IMR-90 (cell line): ENCODE measurements around the gene MEF2D. TPM values are rescaled to one million over a fixed set of nuclear protein-coding genes. Genes with fewer than 3 reads are reported as not detected.

Experiments used
- ATAC-seq: fragments of 200-7000 bp; cut with Tn5 transposase; 2 replicates; pipeline ENCODE4 v1.9.1; 2020; ENCODE audit warnings: low read depth, mild to moderate bottlenecking, moderate library complexity
- BruUV-seq: library from RNA; stranded (reverse); fragments of 400-500 nt; replicated peaks from 2 replicates; lab custom pipeline; 2021; lab: Mats Ljungman, UMichigan
- CTCF ChIA-PET: fragments of 300-600 bp; formaldehyde crosslinking; extraction: SDS; loops from one replicate; lab custom pipeline; 2021; ENCODE audit warnings: antibody characterized with exemption; lab: Yijun Ruan, JAX
- POLR2A ChIA-PET: fragments of 300-600 bp; sonication (Branson Sonifier 250); formaldehyde crosslinking; loops from one replicate; lab custom pipeline; 2022; ENCODE audit warnings: antibody characterized with exemption; ENCODE audit not compliant: unreplicated experiment; lab: Charles Lee
- DNase-seq: peaks from one replicate; pipeline ENCODE4 v3.0.0; 2013
- H2AFZ ChIP-seq: replicated peaks from 2 replicates; pipeline ENCODE3; 2013; ENCODE audit warnings: low read length, mild to moderate bottlenecking; ENCODE audit not compliant: poor library complexity
- H2AK5ac ChIP-seq: 2 replicates; pipeline ENCODE4 v1.6.1; 2013; ENCODE audit warnings: low read depth, low read length, inconsistent platforms
- H2AK9ac ChIP-seq: replicated peaks from 2 replicates; pipeline ENCODE3; 2013; ENCODE audit warnings: mild to moderate bottlenecking, low read depth, low read length, moderate library complexity; ENCODE audit not compliant: poor library complexity
- H2BK120ac ChIP-seq: 2 replicates; pipeline ENCODE4 v1.6.1; 2013; ENCODE audit warnings: low read depth, low read length, inconsistent platforms
- H2BK15ac ChIP-seq: 3 replicates; pipeline ENCODE4 v1.6.1; 2013; ENCODE audit warnings: low read depth, low read length, inconsistent platforms
- H2BK20ac ChIP-seq: 2 replicates; pipeline ENCODE4 v1.6.1; 2013; ENCODE audit warnings: low read depth, mild to moderate bottlenecking, inconsistent platforms, low read length, moderate library complexity
- H2BK5ac ChIP-seq: 2 replicates; pipeline ENCODE4 v1.6.1; 2013; ENCODE audit warnings: mild to moderate bottlenecking, low read depth, low read length, inconsistent platforms; ENCODE audit not compliant: poor library complexity, severe bottlenecking
- H3K14ac ChIP-seq: replicated peaks from 2 replicates; pipeline ENCODE4 v1.6.1; 2013; ENCODE audit warnings: low read depth, low read length, inconsistent platforms
- H3K18ac ChIP-seq: 2 replicates; pipeline ENCODE4 v1.6.1; 2013; ENCODE audit warnings: low read depth, low read length, control low read depth
- H3K23ac ChIP-seq: 2 replicates; pipeline ENCODE4 v1.6.1; 2013; ENCODE audit warnings: low read depth, low read length, inconsistent platforms
- H3K27ac ChIP-seq: 2 replicates; pipeline ENCODE4 v1.5.1; 2013; ENCODE audit warnings: mild to moderate bottlenecking, control low read depth, low read length; ENCODE audit not compliant: insufficient read depth
- H3K27me3 ChIP-seq: 2 replicates; pipeline ENCODE4 v1.6.1; 2013; ENCODE audit warnings: low read length; ENCODE audit not compliant: control insufficient read depth, insufficient read depth
- H3K36me3 ChIP-seq: 2 replicates; pipeline ENCODE4 v1.6.1; 2013; ENCODE audit warnings: low read length, mixed read lengths; ENCODE audit not compliant: control insufficient read depth, insufficient read depth
- H3K4ac ChIP-seq: 2 replicates; pipeline ENCODE4 v1.6.1; 2013; ENCODE audit warnings: low read depth, low read length, inconsistent platforms
- H3K4me1 ChIP-seq: 2 replicates; pipeline ENCODE4 v1.6.1; 2013; ENCODE audit warnings: low read length, mixed read lengths; ENCODE audit not compliant: control insufficient read depth, insufficient read depth
- H3K4me2 ChIP-seq: 2 replicates; pipeline ENCODE4 v1.6.1; 2013; ENCODE audit warnings: low read depth, mild to moderate bottlenecking, control low read depth, low read length, moderate library complexity
- H3K4me3 ChIP-seq: 2 replicates; pipeline ENCODE4 v1.5.1; 2013; ENCODE audit warnings: low read depth, mild to moderate bottlenecking, control low read depth, low read length, moderate library complexity; ENCODE audit not compliant: insufficient read depth
- H3K56ac ChIP-seq: 2 replicates; pipeline ENCODE4 v1.6.1; 2013; ENCODE audit warnings: low read length, inconsistent platforms; ENCODE audit not compliant: insufficient read depth; ENCODE audit errors: extremely low read depth
- H3K79me1 ChIP-seq, 2 experiments: 2 replicates each; pipeline ENCODE4 v1.6.1; 2013; ENCODE audit warnings: low read length in 2 of 2, inconsistent platforms in 1 of 2, low read depth in 1 of 2
- H3K9ac ChIP-seq: 2 replicates; pipeline ENCODE4 v1.6.1; 2013; ENCODE audit warnings: low read depth, low read length, control low read depth
- H3K9me1 ChIP-seq: 2 replicates; pipeline ENCODE4 v1.6.1; 2013; ENCODE audit warnings: low read length, inconsistent platforms; ENCODE audit not compliant: insufficient read depth
- H3K9me3 ChIP-seq: 2 replicates; pipeline ENCODE4 v1.6.1; 2013; ENCODE audit warnings: low read length; ENCODE audit not compliant: control insufficient read depth, insufficient read depth
- H4K20me1 ChIP-seq: 2 replicates; pipeline ENCODE4 v1.6.1; 2013; ENCODE audit warnings: low read length, inconsistent platforms; ENCODE audit not compliant: insufficient read depth
- H4K5ac ChIP-seq: 2 replicates; pipeline ENCODE4 v1.6.1; 2013; ENCODE audit warnings: mild to moderate bottlenecking, low read depth, low read length, control low read depth
- H4K8ac ChIP-seq, 2 experiments: 2 replicates each; pipeline ENCODE4 v1.6.1; 2013; ENCODE audit warnings: low read depth in 2 of 2, low read length in 2 of 2, control low read depth in 1 of 2, inconsistent platforms in 1 of 2
- H4K91ac ChIP-seq: 2 replicates; pipeline ENCODE4 v1.6.1; 2013; ENCODE audit warnings: low read depth, low read length, inconsistent platforms; ENCODE audit not compliant: insufficient read depth
- BHLHE40 ChIP-seq: fragments of 150-350 bp; IDR thresholded peaks from 2 replicates; pipeline ENCODE4 v1.6.1; 2016; ENCODE audit warnings: mild to moderate bottlenecking, low read depth, low read length
- CHD1 ChIP-seq: IDR thresholded peaks from 2 replicates; pipeline ENCODE4 v1.6.1; 2012; ENCODE audit warnings: low read depth, low read length, improper control_type of control experiment
- FOS ChIP-seq: fragments of 150-350 bp; IDR thresholded peaks from 2 replicates; pipeline ENCODE4 v1.6.1; 2016; ENCODE audit warnings: low read depth, low read length
- MAFK ChIP-seq: IDR thresholded peaks from 2 replicates; pipeline ENCODE4 v1.6.1; 2012; ENCODE audit warnings: low read depth, low read length, improper control_type of control experiment
- MAZ ChIP-seq: IDR thresholded peaks from 2 replicates; pipeline ENCODE4 v1.6.1; 2012; ENCODE audit warnings: low read depth, mild to moderate bottlenecking, low read length, improper control_type of control experiment, moderate library complexity, borderline replicate concordance
- MXI1 ChIP-seq: IDR thresholded peaks from 2 replicates; pipeline ENCODE4 v1.6.1; 2012; ENCODE audit warnings: low read depth, mild to moderate bottlenecking, low read length, moderate library complexity, borderline replicate concordance
- NFE2L2 ChIP-seq: fragments of 150-350 bp; IDR thresholded peaks from 2 replicates; pipeline ENCODE4 v1.6.1; 2016; ENCODE audit warnings: low read depth, mild to moderate bottlenecking, low read length
- POLR2A ChIP-seq: IDR thresholded peaks from 2 replicates; pipeline ENCODE4 v1.6.1; 2012; ENCODE audit warnings: mild to moderate bottlenecking, low read depth, low read length
- RCOR1 ChIP-seq: IDR thresholded peaks from 2 replicates; pipeline ENCODE4 v1.6.1; 2012; ENCODE audit warnings: mild to moderate bottlenecking, low read length, improper control_type of control experiment; ENCODE audit not compliant: insufficient replicate concordance
- RFX5 ChIP-seq: IDR thresholded peaks from 2 replicates; pipeline ENCODE4 v1.8.0; 2012; ENCODE audit warnings: low read depth, mild to moderate bottlenecking, low read length, moderate library complexity
- SMC3 ChIP-seq: fragments of 150-350 bp; IDR thresholded peaks from 2 replicates; pipeline ENCODE4 v1.6.1; 2016; ENCODE audit warnings: low read depth, mild to moderate bottlenecking, antibody characterized with exemption, low read length, moderate library complexity
- WGBS, 2 experiments: methylation state at CpG; one replicate each; pipeline versions ENCODE4 v1.1.5 to v1.1.7; 2013; ENCODE audit warnings: missing lambda C conversion rate in 2 of 2; ENCODE audit not compliant: insufficient read length in 1 of 2; ENCODE audit errors: extremely low coverage in 2 of 2; 5-methylcytosine and 5-hydroxymethylcytosine counted together
- dilution Hi-C: fragments of 300-500 bp; cut with HindIII; formaldehyde crosslinking; loops from one replicate; pipeline ENCODE4 v1.14.3; 2018; ENCODE audit warnings: low sequenced_read_pairs; ENCODE audit not compliant: unreplicated experiment
- in situ Hi-C: fragments of 300-500 bp; cut with MboI; formaldehyde crosslinking; loops from 3 replicates; pipeline ENCODE4 v1.14.3; 2019; ENCODE audit warnings: low sequenced_read_pairs, inconsistent platforms, mixed read lengths
- intact Hi-C: fragments of 100-400 bp; cut with micrococcal nuclease; formaldehyde crosslinking; loops from 2 replicates; pipeline ENCODE4 v1.10.0; 2022
- polyA plus RNA-seq, 3 experiments: library from polyadenylated mRNA; depleted of rRNA; stranded (reverse); fragments of >200 nt; gene quantifications; 2 replicates each; pipeline ENCODE4 v1.2.3, GENCODE V29; 2012; ENCODE audit warnings: low replicate concordance in 1 of 3
- total RNA-seq: library from RNA; depleted of rRNA; stranded (reverse); fragments of >200 nt; gene quantifications from 2 replicates; pipeline ENCODE4 v1.2.3, GENCODE V29; 2012
- TF ChIP-seq, protein P1 (sequence below): fragments of 150-350 bp; IDR thresholded peaks from 2 replicates; pipeline ENCODE4 v1.6.1; 2016; ENCODE audit warnings: low read depth, mild to moderate bottlenecking, low read length, moderate library complexity, borderline replicate concordance
- TF ChIP-seq, protein P2 (sequence below): conservative IDR thresholded peaks from 2 replicates; pipeline ENCODE4 v1.5.1; 2012; ENCODE audit warnings: mild to moderate bottlenecking, low read depth, low read length, improper control_type of control experiment

Gene MEF2D
- total and polyA plus RNA-seq, 2 of the 4 experiments (the other 2 are of a cell fraction), result 2.9 to 20.0 TPM

DNA sequence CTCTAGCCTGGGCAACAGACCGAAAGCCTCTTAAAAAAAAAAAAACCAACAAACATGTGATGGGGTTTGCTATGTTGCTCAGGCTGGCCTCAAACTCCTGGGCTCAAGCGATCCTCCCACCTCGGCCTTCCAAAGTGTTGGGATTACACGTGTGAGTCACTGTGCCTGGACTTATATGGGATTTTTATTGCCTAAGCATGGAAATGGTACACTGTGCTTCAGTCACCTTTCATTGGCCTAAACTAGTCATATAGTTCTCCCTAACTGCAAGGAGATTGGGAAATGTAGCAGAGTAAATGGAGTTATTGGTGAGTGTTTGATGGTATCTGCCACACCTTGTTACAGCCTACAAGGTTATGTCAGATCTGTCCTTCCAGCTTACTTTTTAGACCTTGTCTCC is 17.2 kb upstream of the MEF2D start:
- H3K23ac ChIP-seq, result no peak overlapping the region
- H3K18ac ChIP-seq, result no peak overlapping the region
- H3K4ac ChIP-seq, result no peak overlapping the region
- POLR2A ChIA-PET, result interaction anchor here (0.7 kb wide), 1 partner anchor 10 kb away, joined by 3 read pairs; no protein-coding TSS in a partner anchor
- CTCF ChIA-PET, result interaction anchor here (0.6 kb wide), 1 partner anchor 284 kb away, joined by 5 read pairs; no protein-coding TSS in a partner anchor
- H3K4me1 ChIP-seq, result no peaks in the 10 kb centered on the region
- H2BK20ac ChIP-seq, result no peak overlapping the region
- no peak overlapping the region for H3K4me2 ChIP-seq
- in situ Hi-C loops (no loop called here), dilution Hi-C loops (no loop called here), intact Hi-C loops (no loop called here)
- no peak overlapping the region for H2AFZ ChIP-seq
- H3K14ac ChIP-seq, result no peak overlapping the region
- H4K5ac ChIP-seq, result no peak overlapping the region
- no peak overlapping the region for H2AK5ac ChIP-seq
- no peak overlapping the region for H2BK120ac ChIP-seq
- no peak overlapping the region for H2BK15ac ChIP-seq
- H3K9ac ChIP-seq, result no peak overlapping the region
- no peaks in the 10 kb centered on the region for H3K36me3 ChIP-seq
- H3K56ac ChIP-seq, result no peak overlapping the region
- no peak overlapping the region for H2BK5ac ChIP-seq
- no peaks in the 10 kb centered on the region for H3K27me3 ChIP-seq
- no peaks in the 10 kb centered on the region for H3K9me3 ChIP-seq
- no peak overlapping the region for H2AK9ac ChIP-seq
- no peak for DNase-seq
- no CpG with 5 or more reads among the region's 4 CpGs for WGBS, 2 experiments
- TF ChIP-seq SMC3 (no peak), MAFK (no peak), MXI1 (no peak), NFE2L2 (no peak), POLR2A (no peak), BHLHE40 (no peak), MAZ (no peak), RCOR1 (no peak), CHD1 (no peak), FOS (no peak), RFX5 (no peak)
- TF ChIP-seq, protein P1, sequence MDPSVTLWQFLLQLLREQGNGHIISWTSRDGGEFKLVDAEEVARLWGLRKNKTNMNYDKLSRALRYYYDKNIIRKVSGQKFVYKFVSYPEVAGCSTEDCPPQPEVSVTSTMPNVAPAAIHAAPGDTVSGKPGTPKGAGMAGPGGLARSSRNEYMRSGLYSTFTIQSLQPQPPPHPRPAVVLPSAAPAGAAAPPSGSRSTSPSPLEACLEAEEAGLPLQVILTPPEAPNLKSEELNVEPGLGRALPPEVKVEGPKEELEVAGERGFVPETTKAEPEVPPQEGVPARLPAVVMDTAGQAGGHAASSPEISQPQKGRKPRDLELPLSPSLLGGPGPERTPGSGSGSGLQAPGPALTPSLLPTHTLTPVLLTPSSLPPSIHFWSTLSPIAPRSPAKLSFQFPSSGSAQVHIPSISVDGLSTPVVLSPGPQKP, result no peak
- TF ChIP-seq, protein P2, sequence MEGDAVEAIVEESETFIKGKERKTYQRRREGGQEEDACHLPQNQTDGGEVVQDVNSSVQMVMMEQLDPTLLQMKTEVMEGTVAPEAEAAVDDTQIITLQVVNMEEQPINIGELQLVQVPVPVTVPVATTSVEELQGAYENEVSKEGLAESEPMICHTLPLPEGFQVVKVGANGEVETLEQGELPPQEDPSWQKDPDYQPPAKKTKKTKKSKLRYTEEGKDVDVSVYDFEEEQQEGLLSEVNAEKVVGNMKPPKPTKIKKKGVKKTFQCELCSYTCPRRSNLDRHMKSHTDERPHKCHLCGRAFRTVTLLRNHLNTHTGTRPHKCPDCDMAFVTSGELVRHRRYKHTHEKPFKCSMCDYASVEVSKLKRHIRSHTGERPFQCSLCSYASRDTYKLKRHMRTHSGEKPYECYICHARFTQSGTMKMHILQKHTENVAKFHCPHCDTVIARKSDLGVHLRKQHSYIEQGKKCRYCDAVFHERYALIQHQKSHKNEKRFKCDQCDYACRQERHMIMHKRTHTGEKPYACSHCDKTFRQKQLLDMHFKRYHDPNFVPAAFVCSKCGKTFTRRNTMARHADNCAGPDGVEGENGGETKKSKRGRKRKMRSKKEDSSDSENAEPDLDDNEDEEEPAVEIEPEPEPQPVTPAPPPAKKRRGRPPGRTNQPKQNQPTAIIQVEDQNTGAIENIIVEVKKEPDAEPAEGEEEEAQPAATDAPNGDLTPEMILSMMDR, result no peak
- H3K79me1 ChIP-seq, result no peaks in the 10 kb centered on the region
- H3K4me3 ChIP-seq, result no peak overlapping the region
- no peaks in the 10 kb centered on the region for H4K20me1 ChIP-seq
- no peak overlapping the region for H4K8ac ChIP-seq
- no peak for ATAC-seq
- no TSS peak for BruUV-seq
- no peak overlapping the region for H4K91ac ChIP-seq
- no peaks in the 10 kb centered on the region for H3K9me1 ChIP-seq
- no peak overlapping the region for H3K27ac ChIP-seq
